GM19452 (cell line): ENCODE measurements around the gene SLC39A11.
"Not testable (repeated sequence)": the region's sequence is repeated elsewhere in the genome, so short reads cannot be mapped to it uniquely, and the experiment has no call there.

Source experiments
- ATAC-seq: cut with Tn5 transposase; IDR thresholded peaks from one replicate; pipeline ENCODE4 v1.9.1; 2021; ENCODE audit not compliant: unreplicated experiment

Gene SLC39A11

GRCh38 chr17:73013816-73014663, 78.4 kb downstream of the SLC39A11 start:
- no peak for ATAC-seq

GRCh38 chr17:73013301-73013700, 79.2 kb downstream of the SLC39A11 start:
- ATAC-seq = no peak

- ATAC-seq = no peak
Observed at GRCh38 chr17:73011016-73011486, 81.4 kb downstream of the SLC39A11 start.

GRCh38 chr17:73010414-73010813, 82.1 kb downstream of the SLC39A11 start:
- ATAC-seq = no peak

GRCh38 chr17:73007407-73007806, 85.1 kb downstream of the SLC39A11 start:
- ATAC-seq = no peak

GRCh38 chr17:73005360-73005759, 87.1 kb downstream of the SLC39A11 start:
- no peak for ATAC-seq

- no peak for ATAC-seq
Observed at GRCh38 chr17:73003487-73003886, 89.0 kb downstream of the SLC39A11 start.

GRCh38 chr17:73000832-73001231, 91.7 kb downstream of the SLC39A11 start:
- no peak for ATAC-seq

- not testable (repeated sequence) for ATAC-seq
Observed at GRCh38 chr17:72999474-72999873, 93.0 kb downstream of the SLC39A11 start.

GRCh38 chr17:72998343-72998742, 94.1 kb downstream of the SLC39A11 start:
- no peak for ATAC-seq

- ATAC-seq = no peak
Observed at GRCh38 chr17:72997559-72997958, 94.9 kb downstream of the SLC39A11 start.

GRCh38 chr17:72996791-72997190, 95.7 kb downstream of the SLC39A11 start:
- no peak for ATAC-seq

GRCh38 chr17:72995008-72995656, 97.4 kb downstream of the SLC39A11 start:
- no peak for ATAC-seq

GRCh38 chr17:72992783-72993467, 99.6 kb downstream of the SLC39A11 start:
- ATAC-seq = not testable (repeated sequence)

GRCh38 chr17:72991651-72992050, 100.8 kb downstream of the SLC39A11 start:
- no peak for ATAC-seq

GRCh38 chr17:72989074-72989610, 103.3 kb downstream of the SLC39A11 start:
- ATAC-seq = no peak

- no peak for ATAC-seq
Observed at GRCh38 chr17:72988451-72988850, 104.0 kb downstream of the SLC39A11 start.

GRCh38 chr17:72987166-72987565, 105.3 kb downstream of the SLC39A11 start:
- ATAC-seq = no peak

GRCh38 chr17:72985882-72986720, 106.4 kb downstream of the SLC39A11 start:
- no peak for ATAC-seq

GRCh38 chr17:72984926-72985325, 107.6 kb downstream of the SLC39A11 start:
- ATAC-seq = no peak
